ENCODE data around the gene FYB1. TPM values are rescaled to one million over a fixed set of nuclear protein-coding genes. Genes with fewer than 3 reads are reported as not detected.

The FYB1 gene, protein sequence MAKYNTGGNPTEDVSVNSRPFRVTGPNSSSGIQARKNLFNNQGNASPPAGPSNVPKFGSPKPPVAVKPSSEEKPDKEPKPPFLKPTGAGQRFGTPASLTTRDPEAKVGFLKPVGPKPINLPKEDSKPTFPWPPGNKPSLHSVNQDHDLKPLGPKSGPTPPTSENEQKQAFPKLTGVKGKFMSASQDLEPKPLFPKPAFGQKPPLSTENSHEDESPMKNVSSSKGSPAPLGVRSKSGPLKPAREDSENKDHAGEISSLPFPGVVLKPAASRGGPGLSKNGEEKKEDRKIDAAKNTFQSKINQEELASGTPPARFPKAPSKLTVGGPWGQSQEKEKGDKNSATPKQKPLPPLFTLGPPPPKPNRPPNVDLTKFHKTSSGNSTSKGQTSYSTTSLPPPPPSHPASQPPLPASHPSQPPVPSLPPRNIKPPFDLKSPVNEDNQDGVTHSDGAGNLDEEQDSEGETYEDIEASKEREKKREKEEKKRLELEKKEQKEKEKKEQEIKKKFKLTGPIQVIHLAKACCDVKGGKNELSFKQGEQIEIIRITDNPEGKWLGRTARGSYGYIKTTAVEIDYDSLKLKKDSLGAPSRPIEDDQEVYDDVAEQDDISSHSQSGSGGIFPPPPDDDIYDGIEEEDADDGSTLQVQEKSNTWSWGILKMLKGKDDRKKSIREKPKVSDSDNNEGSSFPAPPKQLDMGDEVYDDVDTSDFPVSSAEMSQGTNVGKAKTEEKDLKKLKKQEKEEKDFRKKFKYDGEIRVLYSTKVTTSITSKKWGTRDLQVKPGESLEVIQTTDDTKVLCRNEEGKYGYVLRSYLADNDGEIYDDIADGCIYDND
- 1.4 and 7.5 TPM in 2 replicates for total RNA-seq

DNA sequence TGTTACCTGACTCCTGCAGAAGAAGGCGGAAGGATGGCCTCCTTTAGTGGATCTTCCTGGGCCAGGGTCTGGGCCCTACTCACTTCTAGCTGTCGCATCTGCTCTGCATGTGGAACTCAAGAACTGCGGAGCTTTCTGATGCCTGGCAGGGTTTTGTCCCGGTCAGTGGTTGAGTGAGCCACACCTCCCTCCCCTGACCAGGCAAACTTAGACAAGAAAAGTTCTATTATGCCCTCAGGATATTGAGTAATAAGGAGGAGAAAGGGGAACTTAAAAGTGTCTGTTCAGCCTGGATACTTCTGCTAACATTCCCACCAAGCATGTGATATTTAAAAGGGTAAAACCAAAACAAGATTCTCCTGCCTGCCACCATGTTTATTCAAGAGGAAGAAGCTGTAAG, at the start of gene FYB1:
FYB1 (minus strand) TSS at position 127 of the 400 bp plus-strand sequence. CDS start 16,603 bp downstream, outside the sequence.

GRCh38 chr5:39074017-39074814, 145.1 kb downstream of the FYB1 start, which contains the start of gene RICTOR:
Gene RICTOR (minus strand): TSS chr5:39074399. CDS start chr5:39074377, 22 bp downstream.

Other genes with a start within 250 kb of the FYB1 start
- 43.9 and 60.1 TPM in 2 replicates for gene RICTOR, start 145.2 kb downstream of the FYB1 start, total RNA-seq
- gene C9, start 144.9 kb upstream of the FYB1 start, total RNA-seq = not detected in 2 replicates
- 1.1 and 5.8 TPM in 2 replicates for gene DAB2, start 205.4 kb upstream of the FYB1 start, total RNA-seq

Data from tracheal epithelial cell (primary cell).